K562 (cell line): ENCODE data around the gene SEC14L2. TPM values are rescaled to one million over a fixed set of nuclear protein-coding genes. Genes with fewer than 3 reads are reported as not detected.
A peak's percentile ranks its signal among the peaks of the same experiment; 100 is the strongest.

ENCODE experiments used
- ADNP ChIP-seq: fragments of 200-800 bp; sonication (Bioruptor generic); IDR thresholded peaks from 2 replicates; pipeline ENCODE4 v1.6.1; 2016; ENCODE audit warnings: missing genetic modification characterization, missing compliant biosample characterization
- ARID3A ChIP-seq: IDR thresholded peaks from 2 replicates; pipeline ENCODE4 v1.6.1; 2012; ENCODE audit warnings: low read depth, low read length, improper control_type of control experiment, borderline replicate concordance
- ARNT ChIP-seq, 2 experiments: fragments of 450-650 bp; IDR thresholded peaks; 2 replicates each; pipeline ENCODE4 v1.6.1; 2016; ENCODE audit warnings: mild to moderate bottlenecking in 1 of 2
- BCOR ChIP-seq: fragments of 450-650 bp; IDR thresholded peaks from 2 replicates; pipeline ENCODE4 v1.6.1; 2016
- BRD9 ChIP-seq: fragments of 450-650 bp; IDR thresholded peaks from 2 replicates; pipeline ENCODE4 v1.6.1; 2018; ENCODE audit warnings: low read depth; ENCODE audit not compliant: partially characterized antibody
- CBFA2T3 ChIP-seq: fragments of 450-650 bp; IDR thresholded peaks from 2 replicates; pipeline ENCODE4 v1.6.1; 2017
- CXXC5 ChIP-seq: fragments of 250-450 bp; sonication (Bioruptor Pico); IDR thresholded peaks from 2 replicates; pipeline ENCODE4 v1.8.0; 2022; ENCODE audit warnings: inconsistent platforms, mild to moderate bottlenecking, moderate library complexity
- EP300 ChIP-seq: IDR thresholded peaks from 2 replicates; pipeline ENCODE4 v1.6.1; 2012; ENCODE audit warnings: low read length, improper control_type of control experiment
- FIP1L1 ChIP-seq: fragments of 200-400 bp; formaldehyde crosslinking; IDR thresholded peaks from 2 replicates; pipeline ENCODE4 v1.6.1; 2018; ENCODE audit warnings: mild to moderate bottlenecking, low read depth, low read length; ENCODE audit not compliant: poor library complexity, severe bottlenecking
- FOSL1 ChIP-seq: fragments of 200-800 bp; sonication (Bioruptor generic); conservative IDR thresholded peaks from 2 replicates; pipeline ENCODE4 v1.6.1; 2016; ENCODE audit warnings: missing genetic modification characterization, missing compliant biosample characterization
- HDAC1 ChIP-seq, 2 experiments: fragments of 450-650 bp; IDR thresholded peaks; 2 replicates each; pipeline ENCODE4 v1.6.1; 2016 to 2017; ENCODE audit warnings: inconsistent platforms in 1 of 2, mild to moderate bottlenecking in 1 of 2, moderate library complexity in 1 of 2
- HDAC3 ChIP-seq: fragments of 450-650 bp; IDR thresholded peaks from 2 replicates; pipeline ENCODE4 v1.6.1; 2018; ENCODE audit warnings: borderline replicate concordance, mild to moderate bottlenecking, moderate library complexity; ENCODE audit not compliant: partially characterized antibody
- KDM2B ChIP-seq: fragments of 250-450 bp; sonication (Bioruptor Pico); IDR thresholded peaks from 2 replicates; pipeline ENCODE4 v1.8.0; 2021; ENCODE audit warnings: mild to moderate bottlenecking, moderate library complexity
- KLF16 ChIP-seq: IDR thresholded peaks from 2 replicates; pipeline ENCODE4 v1.6.1; 2016; ENCODE audit warnings: antibody characterized with exemption
- MAFG ChIP-seq: fragments of 450-650 bp; conservative IDR thresholded peaks from 2 replicates; pipeline ENCODE4 v1.6.1; 2016; ENCODE audit warnings: missing genetic modification characterization, missing compliant biosample characterization
- MIER1 ChIP-seq: fragments of 450-650 bp; IDR thresholded peaks from 2 replicates; pipeline ENCODE4 v1.6.1; 2016; ENCODE audit warnings: antibody characterized with exemption, mild to moderate bottlenecking, low read depth
- MNT ChIP-seq, 2 experiments: fragments of 450-650 bp; conservative IDR thresholded peaks; 2 replicates each; pipeline ENCODE4 v1.6.1; 2017; ENCODE audit warnings: mild to moderate bottlenecking in 2 of 2, moderate library complexity in 2 of 2
- MTA1 ChIP-seq: fragments of 450-650 bp; IDR thresholded peaks from 2 replicates; pipeline ENCODE4 v1.6.1; 2017; ENCODE audit warnings: borderline replicate concordance
- MYNN ChIP-seq, 2 experiments: sonication (generic); formaldehyde crosslinking in 1 of 2; IDR thresholded peaks; 2 replicates each; pipeline versions ENCODE4 v1.5.0 to v1.6.1; 2016 to 2020; ENCODE audit warnings: antibody characterized with exemption in 1 of 2, missing genetic modification reagents in 1 of 2
- NBN ChIP-seq: fragments of 450-650 bp; IDR thresholded peaks from 2 replicates; pipeline ENCODE4 v1.6.1; 2016; ENCODE audit warnings: low read depth, mild to moderate bottlenecking
- NCOA1 ChIP-seq: fragments of 450-650 bp; IDR thresholded peaks from 2 replicates; pipeline ENCODE4 v1.6.1; 2016; ENCODE audit warnings: low read depth
- NONO ChIP-seq, 2 experiments: fragments of 200-400 bp in 1 of 2; fragments of 450-650 bp in 1 of 2; formaldehyde crosslinking in 1 of 2; IDR thresholded peaks; 2 replicates each; pipeline ENCODE4 v1.6.1; 2017; ENCODE audit warnings: low read depth in 2 of 2, mild to moderate bottlenecking in 2 of 2, moderate library complexity in 2 of 2, low read length in 1 of 2
- POLR2A ChIP-seq: fragments of 450-650 bp; conservative IDR thresholded peaks from 2 replicates; pipeline ENCODE4 v1.6.1; 2016
- SMARCA4 ChIP-seq: fragments of 450-650 bp; IDR thresholded peaks from 2 replicates; pipeline ENCODE4 v1.6.1; 2016
- SOX6 ChIP-seq: fragments of 450-650 bp; IDR thresholded peaks from 2 replicates; pipeline ENCODE4 v1.6.1; 2014; ENCODE audit warnings: mild to moderate bottlenecking
- TCF3 ChIP-seq: sonication (generic); formaldehyde crosslinking; IDR thresholded peaks from 2 replicates; pipeline ENCODE4 v1.4.0; 2020; ENCODE audit warnings: mild to moderate bottlenecking, missing genetic modification reagents
- ZNF24 ChIP-seq: fragments of 450-650 bp; IDR thresholded peaks from 2 replicates; pipeline ENCODE4 v1.6.1; 2016
- ZNF347 ChIP-seq: fragments of 450-650 bp; formaldehyde crosslinking; IDR thresholded peaks from 2 replicates; pipeline ENCODE4 v1.4.0; 2020; ENCODE audit warnings: low read depth, mild to moderate bottlenecking, moderate library complexity
- ZNF583 ChIP-seq: fragments of 250-450 bp; sonication (Bioruptor Pico); IDR thresholded peaks from 2 replicates; pipeline ENCODE4 v1.4.0; 2020
- ZNF77 ChIP-seq: fragments of 250-450 bp; sonication (Bioruptor Pico); IDR thresholded peaks from 2 replicates; pipeline ENCODE4 v1.5.0; 2020
- polyA plus RNA-seq, 8 experiments: library from polyadenylated mRNA; depleted of rRNA in 4 of 8; stranded (reverse) in 5 of 8; unstranded in 3 of 8; fragments of >200 nt; fragmentation: Nextera tagmentation in 2 of 8; fragmentation: Illumina TruSeq in 1 of 8; extraction: Ambion mirVana in 2 of 8; extraction: Trizol in 1 of 8; gene quantifications; 2 replicates each; pipeline versions ENCODE4 v1.2.1 to v1.2.3, GENCODE V29; 2011 to 2014; ENCODE audit warnings: inconsistent platforms in 1 of 8, missing spikeins in 1 of 8
- total RNA-seq, 7 experiments: library from RNA; depleted of rRNA in 6 of 7; stranded (reverse); fragments of >200 nt in 6 of 7; fragmentation: Illumina TruSeq in 2 of 7; extraction: Trizol in 2 of 7; gene quantifications; 2 replicates each; pipeline versions ENCODE4 v1.2.1 to v1.2.3, GENCODE V29; 2011 to 2021; ENCODE audit warnings: low replicate concordance in 1 of 7

SEC14L2 gene
- total and polyA plus RNA-seq, 9 of the 15 experiments (the other 6 are each of a cell fraction or from before 2014, with no cell fraction given) = 0.03 to 0.17 (median 0.10) TPM

GRCh38 chr22:30421695-30422480 lies 25.1 kb downstream of the SEC14L2 start (continued):
- TF ChIP-seq BRD9 (peak; percentile 56), ARNT (IDR thresholded peaks at IDR 0.05) (peak; percentile 24 to 50; a peak in 2 of 4 replicates), NONO (IDR thresholded peaks at IDR 0.05; ENCODE audit: low read depth in 2 of 2, low read length in 1 of 2) (no peak), CXXC5 (CRISPR knock-in tag) (peak; percentile 66), KDM2B (CRISPR knock-in tag) (no peak), ADNP (tag) (peak; percentile 51; the same call in 1 of the 2 replicates), ZNF24 (peak; percentile 90), MYNN (IDR thresholded peaks at IDR 0.05) (0 out of 2 replicates have a peak, but pooled peaks have one; percentile 32), MYNN (CRISPR knock-in tag; IDR thresholded peaks at IDR 0.05) (no peak), CBFA2T3 (peak; percentile 92), ZNF583 (CRISPR knock-in tag) (no peak), ARID3A (peak; percentile 87; the same call in 1 of the 2 replicates), HDAC1 (IDR thresholded peaks at IDR 0.05) (peak in 1 of 2 experiments; percentile 55; a peak in 2 of 4 replicates), FOSL1 (peak; percentile 63), NBN (peak; percentile 53; the same call in 1 of the 2 replicates), MTA1 (no peak), FIP1L1 (no peak), MNT (conservative IDR thresholded peaks at IDR 0.05) (peak in 1 of 2 experiments; percentile 58; a peak in 2 of 4 replicates), POLR2A (peak; percentile 46), TCF3 (CRISPR knock-in tag) (peak; percentile 84), KLF16 (peak; percentile 48; the same call in 1 of the 2 replicates), BCOR (peak; percentile 48; the same call in 1 of the 2 replicates), HDAC3 (no peak), ZNF77 (no peak), SOX6 (peak; percentile 78), NCOA1 (peak; percentile 40; the same call in 1 of the 2 replicates), ZNF347 (CRISPR knock-in tag) (no peak), MAFG (no peak), SMARCA4 (peak; percentile 88), MIER1 (peak; percentile 29; the same call in 1 of the 2 replicates), EP300 (peak; percentile 88)
